Activated CD8-positive, alpha-beta T cell treated with anti-CD3 and anti-CD28 coated beads, Interleukin-2, amount 10 ng/mL, durations not matched to agents 7 days and 5 days (primary cell): ENCODE measurements around the gene JADE3. TPM values are rescaled to one million over a fixed set of nuclear protein-coding genes. Genes with fewer than 3 reads are reported as not detected.
"Not testable (repeated sequence)": the region's sequence is repeated elsewhere in the genome, so short reads cannot be mapped to it uniquely, and the experiment has no call there.

ENCODE experiments used
- ATAC-seq: fragments of 150-1000 bp; cut with Tn5 transposase; one replicate; pipeline ENCODE4 v1.10.0; 2021; ENCODE audit warnings: moderate library complexity
- CTCF ChIA-PET: fragments of 350-600 bp; sonication (Branson Sonifier 250); formaldehyde crosslinking; loops from one replicate; lab custom pipeline; 2021; ENCODE audit warnings: antibody characterized with exemption; lab: Charles Lee
- POLR2A ChIA-PET: fragments of 350-600 bp; sonication (Branson Sonifier 250); formaldehyde crosslinking; loops from one replicate; lab custom pipeline; 2021; ENCODE audit warnings: antibody characterized with exemption; lab: Charles Lee
- DNase-seq: peaks from one replicate; pipeline ENCODE4 v3.0.0-alpha.2; 2020
- H3K27ac Mint-ChIP-seq: one replicate; pipeline ENCODE4 v1.8.0; 2021; ENCODE audit warnings: mild to moderate bottlenecking, mixed read lengths
- H3K27me3 Mint-ChIP-seq: one replicate; pipeline ENCODE4 v1.8.0; 2021; ENCODE audit warnings: low read depth, mixed read lengths
- H3K36me3 Mint-ChIP-seq: one replicate; pipeline ENCODE4 v1.8.0; 2021; ENCODE audit warnings: low read depth, mixed read lengths
- H3K4me1 Mint-ChIP-seq: one replicate; pipeline ENCODE4 v1.8.0; 2021; ENCODE audit warnings: low read depth, mixed read lengths
- H3K4me3 Mint-ChIP-seq: one replicate; pipeline ENCODE4 v1.8.0; 2021; ENCODE audit warnings: mild to moderate bottlenecking, mixed read lengths
- H3K9me3 Mint-ChIP-seq: one replicate; pipeline ENCODE4 v1.8.0; 2022; ENCODE audit warnings: mixed read lengths; ENCODE audit not compliant: insufficient read depth
- total RNA-seq, 2 experiments: library from RNA; stranded (reverse); gene quantifications; one replicate each; pipeline ENCODE4 v1.2.3, GENCODE V29; 2021

The JADE3 gene
- total RNA-seq, 2 experiments from 2014 or later, result 0.31 to 0.47 TPM

GRCh38 chrX:46941341-46941740 lies 29.1 kb downstream of the JADE3 start:
- no peak overlapping the region for H3K27ac Mint-ChIP-seq
- H3K9me3 Mint-ChIP-seq, result no peaks in the 10 kb centered on the region
- no peaks in the 10 kb centered on the region for H3K36me3 Mint-ChIP-seq
- ChIA-PET POLR2A (no interaction called here), CTCF (no interaction called here)
- no peak overlapping the region for H3K4me3 Mint-ChIP-seq
- DNase-seq (no peak), ATAC-seq (no peak)
- peaks cover 2% of the 10 kb centered on the region for H3K27me3 Mint-ChIP-seq
- no peaks in the 10 kb centered on the region for H3K4me1 Mint-ChIP-seq

GRCh38 chrX:46953137-46953527 lies 40.9 kb downstream of the JADE3 start:
- DNase-seq, result no peak
- no peaks in the 10 kb centered on the region for H3K36me3 Mint-ChIP-seq
- no peaks in the 10 kb centered on the region for H3K9me3 Mint-ChIP-seq
- peaks cover 3% of the 10 kb centered on the region for H3K27me3 Mint-ChIP-seq
- ChIA-PET CTCF (no interaction called here), POLR2A (no interaction called here)
- H3K27ac Mint-ChIP-seq, result no peak overlapping the region
- no peak for ATAC-seq
- H3K4me1 Mint-ChIP-seq, result no peaks in the 10 kb centered on the region
- H3K4me3 Mint-ChIP-seq, result no peak overlapping the region

GRCh38 chrX:46953597-46953996 lies 41.4 kb downstream of the JADE3 start:
- Mint-ChIP-seq H3K27me3 (peaks cover 3% of the 10 kb centered on the region), H3K4me1 (no peaks in the 10 kb centered on the region), H3K4me3 (no peak overlapping the region), H3K27ac (no peak overlapping the region), H3K9me3 (no peaks in the 10 kb centered on the region), H3K36me3 (no peaks in the 10 kb centered on the region)
- ChIA-PET CTCF (no interaction called here), POLR2A (no interaction called here)
- DNase-seq (no peak), ATAC-seq (no peak)

- POLR2A ChIA-PET, result no interaction called here
- ATAC-seq, result no peak
- no peak for DNase-seq
- peaks cover 3% of the 10 kb centered on the region for H3K27me3 Mint-ChIP-seq
- CTCF ChIA-PET, result no interaction called here
- no peaks in the 10 kb centered on the region for H3K9me3 Mint-ChIP-seq
- no peaks in the 10 kb centered on the region for H3K36me3 Mint-ChIP-seq
- no peak overlapping the region for H3K4me3 Mint-ChIP-seq
- H3K27ac Mint-ChIP-seq, result no peak overlapping the region
- H3K4me1 Mint-ChIP-seq, result no peaks in the 10 kb centered on the region
Observed at GRCh38 chrX:46954716-46955115, 42.5 kb downstream of the JADE3 start.

- H3K4me1 Mint-ChIP-seq, CTCF ChIA-PET, H3K27me3 Mint-ChIP-seq, H3K36me3 Mint-ChIP-seq, H3K4me3 Mint-ChIP-seq, H3K9me3 Mint-ChIP-seq, H3K27ac Mint-ChIP-seq, POLR2A ChIA-PET, ATAC-seq, DNase-seq: not testable (repeated sequence)
Observed at GRCh38 chrX:46956589-46956988, 44.4 kb downstream of the JADE3 start.

- Mint-ChIP-seq H3K4me3 (no peak overlapping the region), H3K27ac (no peak overlapping the region), H3K36me3 (no peaks in the 10 kb centered on the region), H3K9me3 (no peaks in the 10 kb centered on the region), H3K27me3 (peaks cover 3% of the 10 kb centered on the region), H3K4me1 (no peaks in the 10 kb centered on the region)
- ChIA-PET POLR2A (no interaction called here), CTCF (no interaction called here)
- ATAC-seq (no peak), DNase-seq (no peak)
Observed at GRCh38 chrX:46957297-46957696, 45.1 kb downstream of the JADE3 start.

- H3K4me1 Mint-ChIP-seq, result no peaks in the 10 kb centered on the region
- no peak for ATAC-seq
- POLR2A ChIA-PET, result no interaction called here
- CTCF ChIA-PET, result no interaction called here
- H3K36me3 Mint-ChIP-seq, result no peaks in the 10 kb centered on the region
- no peaks in the 10 kb centered on the region for H3K9me3 Mint-ChIP-seq
- no peak for DNase-seq
- no peak overlapping the region for H3K4me3 Mint-ChIP-seq
- H3K27ac Mint-ChIP-seq, result no peak overlapping the region
- no peaks in the 10 kb centered on the region for H3K27me3 Mint-ChIP-seq
Observed at GRCh38 chrX:46959101-46959500, 46.9 kb downstream of the JADE3 start.

GRCh38 chrX:46959985-46960700 lies 47.9 kb downstream of the JADE3 start:
- ChIA-PET POLR2A (no interaction called here), CTCF (no interaction called here)
- Mint-ChIP-seq H3K36me3 (no peaks in the 10 kb centered on the region), H3K4me3 (no peak overlapping the region), H3K27me3 (peaks cover 3% of the 10 kb centered on the region), H3K9me3 (no peaks in the 10 kb centered on the region), H3K4me1 (no peaks in the 10 kb centered on the region), H3K27ac (no peak overlapping the region)
- ATAC-seq (no peak), DNase-seq (no peak)

GRCh38 chrX:46961097-46961496 lies 48.9 kb downstream of the JADE3 start:
- no peak overlapping the region for H3K4me3 Mint-ChIP-seq

GRCh38 chrX:46961574-46962283 lies 49.5 kb downstream of the JADE3 start:
- no peaks in the 10 kb centered on the region for H3K9me3 Mint-ChIP-seq
- no peaks in the 10 kb centered on the region for H3K4me1 Mint-ChIP-seq
- ChIA-PET CTCF (no interaction called here), POLR2A (no interaction called here)
- ATAC-seq (no peak), DNase-seq (no peak)
- H3K27ac Mint-ChIP-seq, result no peak overlapping the region
- no peaks in the 10 kb centered on the region for H3K36me3 Mint-ChIP-seq
- no peak overlapping the region for H3K4me3 Mint-ChIP-seq
- H3K27me3 Mint-ChIP-seq, result peaks cover 6% of the 10 kb centered on the region

More at GRCh38 chrX:46961097-46961496, 48.9 kb downstream of the JADE3 start:
- H3K9me3 Mint-ChIP-seq, result no peaks in the 10 kb centered on the region
- H3K27me3 Mint-ChIP-seq, result peaks cover 3% of the 10 kb centered on the region
- H3K4me1 Mint-ChIP-seq, result no peaks in the 10 kb centered on the region
- DNase-seq (no peak), ATAC-seq (no peak)
- ChIA-PET CTCF (no interaction called here), POLR2A (no interaction called here)
- H3K36me3 Mint-ChIP-seq, result no peaks in the 10 kb centered on the region
- no peak overlapping the region for H3K27ac Mint-ChIP-seq

- no peaks in the 10 kb centered on the region for H3K9me3 Mint-ChIP-seq
- H3K27ac Mint-ChIP-seq, result no peak overlapping the region
- H3K36me3 Mint-ChIP-seq, result no peaks in the 10 kb centered on the region
- ChIA-PET POLR2A (no interaction called here), CTCF (no interaction called here)
- no peak overlapping the region for H3K4me3 Mint-ChIP-seq
- no peaks in the 10 kb centered on the region for H3K4me1 Mint-ChIP-seq
- DNase-seq, result no peak
- peaks cover 10% of the 10 kb centered on the region for H3K27me3 Mint-ChIP-seq
- ATAC-seq, result no peak
Observed at GRCh38 chrX:46965125-46965758, 53.0 kb downstream of the JADE3 start.

- no peaks in the 10 kb centered on the region for H3K4me1 Mint-ChIP-seq
- ATAC-seq (no peak), DNase-seq (no peak)
- no peak overlapping the region for H3K27ac Mint-ChIP-seq
- H3K27me3 Mint-ChIP-seq, result peaks cover 10% of the 10 kb centered on the region
- H3K36me3 Mint-ChIP-seq, result no peaks in the 10 kb centered on the region
- no peaks in the 10 kb centered on the region for H3K9me3 Mint-ChIP-seq
- H3K4me3 Mint-ChIP-seq, result no peak overlapping the region
- POLR2A ChIA-PET, result no interaction called here
- CTCF ChIA-PET, result no interaction called here
Observed at GRCh38 chrX:46967547-46967946, 55.3 kb downstream of the JADE3 start.
